Natural killer cell treated with Interleukin-12 subunit alpha and Interleukin-12 subunit beta and Interleukin-15 and Interleukin-18, amount 100 ng/mL, for 72 hours (primary cell): ENCODE results near the gene LAMTOR1. TPM values are rescaled to one million over a fixed set of nuclear protein-coding genes. Genes with fewer than 3 reads are reported as not detected.
"Not testable (repeated sequence)": the region's sequence is repeated elsewhere in the genome, so short reads cannot be mapped to it uniquely, and the experiment has no call there.

ENCODE experiments used
- ATAC-seq, 2 donors: fragments of 150-1000 bp; cut with Tn5 transposase in 1 of 2; sonication (Bioruptor Pico), chemical (Tn5 transposase) in 1 of 2; 2 replicates each; pipeline ENCODE4 v1.10.0; 2021
- DNase-seq: peaks from one replicate; pipeline ENCODE4 v3.0.0; 2022; ENCODE audit warnings: low spot score
- H3K27ac Mint-ChIP-seq, 2 donors: 1 replicate in 1 of 2; 2 replicates in 1 of 2; pipeline ENCODE4 v1.8.0; 2022; ENCODE audit warnings: mixed read lengths in 2 of 2, mild to moderate bottlenecking in 1 of 2, moderate library complexity in 1 of 2
- H3K27me3 Mint-ChIP-seq, 2 donors: 1 replicate in 1 of 2; 2 replicates in 1 of 2; pipeline ENCODE4 v1.8.0; 2022; ENCODE audit warnings: mixed read lengths in 2 of 2
- H3K36me3 Mint-ChIP-seq: one replicate; pipeline ENCODE4 v1.8.0; 2022; ENCODE audit warnings: mixed read lengths
- H3K4me1 Mint-ChIP-seq, 2 donors: 1 replicate in 1 of 2; 2 replicates in 1 of 2; pipeline ENCODE4 v1.8.0; 2022; ENCODE audit warnings: low read depth in 2 of 2, mixed read lengths in 2 of 2, mild to moderate bottlenecking in 1 of 2
- H3K4me3 Mint-ChIP-seq: one replicate; pipeline ENCODE4 v1.8.0; 2022; ENCODE audit warnings: mixed read lengths
- H3K9me3 Mint-ChIP-seq: 2 replicates; pipeline ENCODE4 v1.8.0; 2022; ENCODE audit warnings: mixed read lengths
- total RNA-seq, 2 donors: library from RNA; stranded (reverse); gene quantifications; one replicate each; pipeline ENCODE4 v1.2.3, GENCODE V29; 2022

The LAMTOR1 gene
- 10 to 100 TPM; 65.7 to 66.9 TPM for total RNA-seq

DNA sequence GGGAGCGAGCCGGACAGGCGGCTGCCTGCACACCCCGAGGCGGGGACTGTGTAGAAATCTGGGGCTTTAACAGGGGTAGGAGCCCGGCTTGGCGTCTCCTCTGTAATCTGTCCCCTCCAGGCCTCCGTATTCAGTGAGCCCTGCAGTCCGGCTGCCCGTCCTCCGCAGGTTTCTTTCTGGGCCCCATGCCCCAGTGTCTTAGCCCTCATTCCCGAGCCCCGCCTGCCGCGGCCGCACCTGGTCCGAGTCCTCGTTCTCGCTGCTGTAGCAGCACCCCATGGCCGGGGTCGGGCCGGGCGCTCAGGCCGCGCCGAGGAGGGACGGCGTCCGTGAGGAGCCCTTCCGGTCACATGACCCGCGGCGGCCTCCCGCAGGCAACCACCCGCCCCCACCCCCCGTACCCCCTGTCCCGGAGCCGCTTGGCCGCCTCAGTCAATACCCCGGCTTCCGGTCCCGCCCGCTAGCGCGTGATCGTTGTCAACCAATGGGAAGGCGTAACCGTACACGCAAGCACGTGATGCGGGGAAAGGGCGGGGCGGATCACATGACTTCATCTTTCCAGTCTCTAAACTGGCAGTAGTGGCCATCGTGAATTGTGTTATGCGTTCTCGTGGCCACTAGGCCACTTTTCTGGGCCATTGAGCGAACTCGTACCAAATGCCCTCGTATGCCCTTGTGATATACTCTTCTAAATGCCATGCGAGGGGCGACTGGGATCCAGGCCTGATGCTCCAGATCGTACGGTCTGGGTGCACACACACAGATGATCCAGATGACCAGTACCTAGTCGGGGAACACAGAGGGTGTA, at the start of gene LAMTOR1:
Gene LAMTOR1, minus strand, starts transcription at position 352 of the 808 bp plus-strand sequence. Its CDS starts 73 bp downstream, at position 279.
- Mint-ChIP-seq H3K4me1 (peaks cover 37 to 38% of the 10 kb centered on the region in 2 donors), H3K27me3 (no peaks in the 10 kb centered on the region), H3K9me3 (no peaks in the 10 kb centered on the region), H3K27ac (peak within 1 kb of the TSS; percentile 91 to 92), H3K4me3 (peak within 1 kb of the TSS; percentile 99), H3K36me3 (peaks cover 5% of the 10 kb centered on the region)
- DNase-seq (peak; percentile 99), ATAC-seq (peak; percentile 98)

- no peak overlapping the region for H3K27ac Mint-ChIP-seq
- H3K4me1 Mint-ChIP-seq, result no peaks in the 10 kb centered on the region
- no peak overlapping the region for H3K4me3 Mint-ChIP-seq
These were observed 47.8 kb upstream of the LAMTOR1 start for GRCh38 chr11:72150882-72151281.

DNA sequence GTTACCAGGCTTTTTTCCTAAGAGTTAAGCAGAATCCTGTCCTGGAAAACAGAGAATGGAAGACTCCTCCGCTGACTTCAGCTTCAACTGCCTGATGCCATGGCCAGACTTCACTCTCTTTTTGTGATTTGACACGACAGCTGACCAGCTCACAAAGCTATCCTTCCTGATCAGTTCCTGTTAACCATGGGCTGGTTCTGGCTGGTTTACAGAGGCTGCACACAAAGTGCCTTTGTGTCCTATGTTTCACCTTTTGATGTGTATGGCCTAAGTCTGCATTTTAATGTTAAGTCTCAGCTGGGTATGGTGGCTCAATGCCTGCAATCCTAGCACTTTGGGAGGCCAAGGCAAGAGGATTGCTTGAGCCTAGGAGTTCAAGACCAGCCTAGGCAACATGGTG, 43.5 kb upstream of the LAMTOR1 start:
- Mint-ChIP-seq H3K27ac (no peak overlapping the region), H3K36me3 (no peaks in the 10 kb centered on the region), H3K4me1 (peaks cover 4 to 8% of the 10 kb centered on the region in 2 donors), H3K4me3 (no peak overlapping the region), H3K27me3 (peaks cover 4 to 6% of the 10 kb centered on the region in 2 donors), H3K9me3 (no peaks in the 10 kb centered on the region)
- ATAC-seq (no peak), DNase-seq (no peak)

More at GRCh38 chr11:72150882-72151281, 47.8 kb upstream of the LAMTOR1 start:
- no peak for DNase-seq
- H3K27me3 Mint-ChIP-seq, result peaks cover 0 to 4% of the 10 kb centered on the region in 2 donors
- no peaks in the 10 kb centered on the region for H3K36me3 Mint-ChIP-seq
- no peak for ATAC-seq
- H3K9me3 Mint-ChIP-seq, result no peaks in the 10 kb centered on the region

DNA sequence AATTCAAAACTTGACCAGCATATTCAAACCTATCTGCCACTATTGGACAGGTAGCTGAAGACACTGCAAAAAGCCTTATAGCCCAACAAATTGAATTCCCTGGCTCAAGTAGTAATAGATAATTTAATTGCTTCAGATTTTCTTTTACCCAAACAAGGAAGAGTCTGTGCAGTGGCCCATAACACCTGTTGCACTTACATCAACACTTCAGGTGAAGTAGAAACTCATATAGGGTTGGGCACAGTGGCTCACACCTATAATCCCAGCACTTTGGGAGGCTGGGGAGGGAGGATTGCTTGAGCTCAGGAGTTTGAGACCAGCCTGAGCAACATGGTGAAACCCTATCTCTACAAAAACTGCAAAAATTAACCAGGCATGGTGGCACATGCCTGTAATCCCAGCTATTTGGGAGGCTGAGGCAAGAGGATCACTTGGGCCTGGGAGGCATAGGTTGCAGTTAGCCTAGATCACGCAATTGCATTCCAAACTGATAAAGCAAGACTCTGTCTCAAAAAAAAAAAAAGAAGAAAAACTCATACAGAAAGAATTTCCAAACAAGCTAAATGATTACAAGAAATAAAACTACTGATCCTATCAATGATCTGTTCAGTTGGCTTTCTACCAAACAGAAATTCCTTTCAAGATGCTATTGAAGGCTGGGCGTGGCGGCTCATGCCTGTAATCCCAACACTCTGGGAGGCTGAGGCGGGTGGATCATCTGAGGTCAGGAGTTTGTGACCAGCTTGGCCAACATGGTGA, 41.9 kb upstream of the LAMTOR1 start:
- no peak for ATAC-seq
- Mint-ChIP-seq H3K4me3 (no peak overlapping the region), H3K4me1 (peaks cover 4 to 18% of the 10 kb centered on the region in 2 donors), H3K27me3 (peaks cover 11 to 14% of the 10 kb centered on the region in 2 donors), H3K27ac (no peak overlapping the region), H3K36me3 (no peaks in the 10 kb centered on the region), H3K9me3 (no peaks in the 10 kb centered on the region)
- no peak for DNase-seq

DNA sequence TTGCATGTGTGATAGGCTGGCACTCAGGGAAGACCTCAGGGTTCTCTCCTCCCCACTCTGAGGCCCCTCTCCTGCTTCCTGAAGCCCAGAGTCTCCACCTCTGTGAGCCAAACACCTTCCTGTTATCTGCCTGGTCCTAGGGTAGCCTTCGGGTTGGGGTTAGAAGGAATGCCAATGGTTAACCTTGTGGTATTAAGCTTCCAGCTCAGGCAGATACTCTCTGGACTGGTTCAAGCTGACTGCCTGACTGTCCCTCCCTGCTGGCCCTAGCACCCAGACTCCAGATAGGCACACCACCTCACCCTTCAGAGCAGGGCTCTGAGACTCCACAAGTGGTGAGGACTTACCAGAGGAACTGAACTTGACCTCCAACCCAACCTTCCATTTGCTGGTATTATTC, 39.4 kb upstream of the LAMTOR1 start:
- not testable (repeated sequence) for DNase-seq, H3K27ac Mint-ChIP-seq, ATAC-seq, H3K36me3 Mint-ChIP-seq, H3K4me3 Mint-ChIP-seq, H3K9me3 Mint-ChIP-seq
- Mint-ChIP-seq H3K4me1 (peaks cover 4 to 22% of the 10 kb centered on the region in 2 donors), H3K27me3 (peaks cover 15 to 18% of the 10 kb centered on the region in 2 donors)

- not testable (repeated sequence) for H3K9me3 Mint-ChIP-seq, ATAC-seq, DNase-seq, H3K27ac Mint-ChIP-seq, H3K36me3 Mint-ChIP-seq, H3K4me3 Mint-ChIP-seq
- H3K27me3 Mint-ChIP-seq, result peaks cover 15 to 18% of the 10 kb centered on the region in 2 donors
- H3K4me1 Mint-ChIP-seq, result peaks cover 4 to 22% of the 10 kb centered on the region in 2 donors
These were observed 39.0 kb upstream of the LAMTOR1 start for GRCh38 chr11:72142086-72142485.

- peak overlapping the region in 1 of 2 donors; percentile 26 for H3K27ac Mint-ChIP-seq
- peaks cover 4 to 22% of the 10 kb centered on the region in 2 donors for H3K4me1 Mint-ChIP-seq
- H3K27me3 Mint-ChIP-seq, result peaks cover 15 to 18% of the 10 kb centered on the region in 2 donors
- H3K9me3 Mint-ChIP-seq, result no peaks in the 10 kb centered on the region
- ATAC-seq, result peak in 1 of 2 donors; percentile 73
- peak overlapping the region; percentile 48 for H3K4me3 Mint-ChIP-seq
- no peaks in the 10 kb centered on the region for H3K36me3 Mint-ChIP-seq
- no peak for DNase-seq
These were observed 38.0 kb upstream of the LAMTOR1 start for GRCh38 chr11:72141066-72141465.

DNA sequence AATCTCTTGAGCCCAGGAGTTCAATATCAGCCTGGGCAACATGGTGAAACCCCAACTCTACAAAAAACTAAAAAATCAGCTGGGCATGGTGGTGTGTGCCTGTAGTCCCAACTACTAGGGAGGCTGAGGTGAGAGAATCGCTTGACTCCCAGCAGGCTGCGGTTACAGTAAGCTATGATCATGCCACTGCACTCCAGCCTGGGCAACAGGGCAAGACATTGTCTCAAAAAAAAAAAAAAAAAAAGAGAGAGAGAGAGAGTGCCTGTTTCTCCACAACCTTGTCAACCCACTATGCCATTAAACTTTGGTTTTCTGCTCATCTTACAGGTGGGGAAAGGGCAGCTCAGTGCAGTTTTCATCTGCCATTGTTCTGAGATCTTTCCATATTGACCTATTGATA, 37.6 kb upstream of the LAMTOR1 start:
- Mint-ChIP-seq H3K36me3 (no peaks in the 10 kb centered on the region), H3K9me3 (no peaks in the 10 kb centered on the region), H3K4me1 (peaks cover 4 to 22% of the 10 kb centered on the region in 2 donors), H3K27ac (peak overlapping the region in 1 of 2 donors; percentile 26), H3K4me3 (peak overlapping the region; percentile 48), H3K27me3 (peaks cover 15 to 18% of the 10 kb centered on the region in 2 donors)
- peak in 1 of 2 donors; percentile 3 for ATAC-seq
- DNase-seq, result no peak

GRCh38 chr11:72139500-72139899, 36.4 kb upstream of the LAMTOR1 start:
- Mint-ChIP-seq H3K36me3 (no peaks in the 10 kb centered on the region), H3K27ac (no peak overlapping the region), H3K27me3 (peaks cover 15 to 18% of the 10 kb centered on the region in 2 donors), H3K4me3 (no peak overlapping the region), H3K9me3 (no peaks in the 10 kb centered on the region), H3K4me1 (peaks cover 4 to 22% of the 10 kb centered on the region in 2 donors)
- no peak for DNase-seq
- no peak for ATAC-seq

DNA sequence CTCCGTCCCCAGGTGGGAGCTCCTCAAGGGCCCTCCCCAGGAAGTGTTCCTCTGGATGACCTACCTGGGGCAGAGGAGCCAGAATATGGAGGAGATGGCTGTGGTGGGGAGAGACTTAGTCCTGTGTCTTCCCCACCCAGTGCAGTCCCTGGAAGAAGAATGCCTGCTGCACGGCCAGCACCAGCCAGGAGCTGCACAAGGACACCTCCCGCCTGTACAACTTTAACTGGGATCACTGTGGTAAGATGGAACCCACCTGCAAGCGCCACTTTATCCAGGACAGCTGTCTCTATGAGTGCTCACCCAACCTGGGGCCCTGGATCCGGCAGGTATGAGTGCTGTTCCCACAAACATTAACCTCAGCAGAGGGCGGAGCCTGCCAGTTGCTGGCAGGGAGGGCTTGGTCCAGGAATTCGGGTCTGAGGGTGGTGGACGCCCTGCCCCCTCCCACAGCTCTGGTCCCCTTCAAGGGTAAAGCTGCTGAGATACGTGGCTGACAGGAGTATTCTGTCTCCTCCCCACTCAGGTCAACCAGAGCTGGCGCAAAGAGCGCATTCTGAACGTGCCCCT, 35.8 kb upstream of the LAMTOR1 start:
- H3K9me3 Mint-ChIP-seq, result no peaks in the 10 kb centered on the region
- ATAC-seq (no peak), DNase-seq (no peak)
- H3K27ac Mint-ChIP-seq, result no peak overlapping the region
- no peak overlapping the region for H3K4me3 Mint-ChIP-seq
- H3K27me3 Mint-ChIP-seq, result peaks cover 14 to 18% of the 10 kb centered on the region in 2 donors
- peaks cover 3 to 20% of the 10 kb centered on the region in 2 donors for H3K4me1 Mint-ChIP-seq
- H3K36me3 Mint-ChIP-seq, result no peaks in the 10 kb centered on the region

DNA sequence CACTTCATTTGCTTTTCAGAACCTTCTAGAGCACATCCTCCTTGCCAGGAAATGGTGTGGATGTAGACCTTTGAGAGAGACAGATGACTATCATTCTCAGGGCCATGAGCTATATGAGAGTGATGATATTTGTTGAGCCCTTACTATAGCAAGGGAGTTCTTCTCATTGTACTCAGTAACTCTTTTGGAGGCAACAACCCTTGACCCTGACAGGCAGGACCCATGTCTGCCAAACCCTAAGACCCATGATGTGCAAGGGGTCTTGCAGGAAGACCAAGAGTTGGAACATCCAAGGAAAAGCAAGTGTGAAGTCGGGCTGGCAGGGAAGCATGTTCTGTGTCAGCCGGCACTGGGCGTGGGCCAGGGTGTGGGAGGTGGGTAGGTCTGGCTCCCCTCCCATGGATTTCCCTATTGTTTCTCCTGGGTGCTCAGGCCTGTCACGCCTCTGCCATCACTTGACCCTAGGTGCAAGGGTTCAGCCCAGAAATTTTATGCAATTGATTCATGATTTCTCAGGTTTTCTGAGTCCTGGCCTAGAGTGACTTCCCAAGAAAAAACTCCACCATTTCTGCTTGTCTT, 33.7 kb upstream of the LAMTOR1 start:
- no peak overlapping the region for H3K27ac Mint-ChIP-seq
- no peaks in the 10 kb centered on the region for H3K36me3 Mint-ChIP-seq
- no peak for DNase-seq
- ATAC-seq, result no peak
- no peaks in the 10 kb centered on the region for H3K9me3 Mint-ChIP-seq
- H3K4me1 Mint-ChIP-seq, result peaks cover 0 to 16% of the 10 kb centered on the region in 2 donors
- peaks cover 18 to 24% of the 10 kb centered on the region in 2 donors for H3K27me3 Mint-ChIP-seq
- H3K4me3 Mint-ChIP-seq, result no peak overlapping the region

GRCh38 chr11:72135891-72136683, 33.0 kb upstream of the LAMTOR1 start:
- no peak overlapping the region for H3K4me3 Mint-ChIP-seq
- ATAC-seq, result peak in 1 of 2 donors; percentile 22
- no peak overlapping the region for H3K27ac Mint-ChIP-seq

DNA sequence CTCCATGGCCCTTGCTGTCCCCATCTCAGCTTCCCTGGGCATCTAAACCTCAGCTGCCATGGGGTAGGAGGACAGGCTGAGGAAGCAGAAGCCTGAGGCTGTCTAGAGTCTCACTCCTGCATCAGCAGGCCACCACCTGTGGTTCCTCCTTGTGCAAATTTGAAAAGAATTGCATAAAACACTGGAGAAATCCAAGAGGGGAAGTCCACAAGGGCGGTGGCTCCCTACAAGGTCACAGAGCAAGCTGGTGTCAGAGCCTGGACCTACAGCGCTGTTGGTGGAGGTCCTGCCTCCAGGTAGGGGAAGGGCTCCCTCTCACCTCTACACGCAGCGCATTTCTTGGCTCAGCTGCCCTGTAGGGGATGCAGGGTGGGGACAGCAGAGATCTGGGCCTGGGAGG, 32.4 kb upstream of the LAMTOR1 start, which contains the start of gene FOLR3:
Gene FOLR3, plus strand, starts transcription at position 253 of the 400 bp plus-strand sequence. CDS start 228 bp downstream, outside the sequence.
- not testable (repeated sequence) for H3K9me3 Mint-ChIP-seq, H3K36me3 Mint-ChIP-seq, H3K4me1 Mint-ChIP-seq, DNase-seq, H3K27ac Mint-ChIP-seq, H3K4me3 Mint-ChIP-seq
- peak; percentile 31 to 57 for ATAC-seq
- peaks cover 11 to 14% of the 10 kb centered on the region in 2 donors for H3K27me3 Mint-ChIP-seq

More at GRCh38 chr11:72135891-72136683, 33.0 kb upstream of the LAMTOR1 start:
- DNase-seq, result no peak
- Mint-ChIP-seq H3K9me3 (no peaks in the 10 kb centered on the region), H3K27me3 (peaks cover 11 to 17% of the 10 kb centered on the region in 2 donors), H3K36me3 (no peaks in the 10 kb centered on the region), H3K4me1 (peaks cover 0 to 9% of the 10 kb centered on the region in 2 donors)
